Neural cell (in vitro differentiated cells): ENCODE measurements around the gene GSTM2.

Source experiments
- MXI1 ChIP-seq: fragments of 450-650 bp; conservative IDR thresholded peaks from 2 replicates; pipeline ENCODE4 v1.6.1; 2014; ENCODE audit warnings: antibody characterized with exemption, mild to moderate bottlenecking; ENCODE audit not compliant: poor library complexity, severe bottlenecking
- TF ChIP-seq, protein P1 (sequence below): fragments of 450-650 bp; IDR thresholded peaks from 2 replicates; pipeline ENCODE4 v1.5.1; 2014; ENCODE audit warnings: antibody characterized with exemption, mild to moderate bottlenecking, moderate library complexity; ENCODE audit not compliant: poor library complexity, severe bottlenecking

GRCh38 chr1:109625176-109625575 lies 42.7 kb upstream of the GSTM2 start:
- TF ChIP-seq, protein P1, sequence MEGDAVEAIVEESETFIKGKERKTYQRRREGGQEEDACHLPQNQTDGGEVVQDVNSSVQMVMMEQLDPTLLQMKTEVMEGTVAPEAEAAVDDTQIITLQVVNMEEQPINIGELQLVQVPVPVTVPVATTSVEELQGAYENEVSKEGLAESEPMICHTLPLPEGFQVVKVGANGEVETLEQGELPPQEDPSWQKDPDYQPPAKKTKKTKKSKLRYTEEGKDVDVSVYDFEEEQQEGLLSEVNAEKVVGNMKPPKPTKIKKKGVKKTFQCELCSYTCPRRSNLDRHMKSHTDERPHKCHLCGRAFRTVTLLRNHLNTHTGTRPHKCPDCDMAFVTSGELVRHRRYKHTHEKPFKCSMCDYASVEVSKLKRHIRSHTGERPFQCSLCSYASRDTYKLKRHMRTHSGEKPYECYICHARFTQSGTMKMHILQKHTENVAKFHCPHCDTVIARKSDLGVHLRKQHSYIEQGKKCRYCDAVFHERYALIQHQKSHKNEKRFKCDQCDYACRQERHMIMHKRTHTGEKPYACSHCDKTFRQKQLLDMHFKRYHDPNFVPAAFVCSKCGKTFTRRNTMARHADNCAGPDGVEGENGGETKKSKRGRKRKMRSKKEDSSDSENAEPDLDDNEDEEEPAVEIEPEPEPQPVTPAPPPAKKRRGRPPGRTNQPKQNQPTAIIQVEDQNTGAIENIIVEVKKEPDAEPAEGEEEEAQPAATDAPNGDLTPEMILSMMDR = no peak
- no peak for TF ChIP-seq MXI1
